COLO829 (cell line): Measurements from ENCODE around the gene SUN2.
"Not testable (repeated sequence)": the region's sequence is repeated elsewhere in the genome, so short reads cannot be mapped to it uniquely, and the experiment has no call there.

Experiments
- DNase-seq: peaks from one replicate; pipeline ENCODE4 v3.0.0; 2012; ENCODE audit warnings: low spot score

SUN2 gene, protein sequence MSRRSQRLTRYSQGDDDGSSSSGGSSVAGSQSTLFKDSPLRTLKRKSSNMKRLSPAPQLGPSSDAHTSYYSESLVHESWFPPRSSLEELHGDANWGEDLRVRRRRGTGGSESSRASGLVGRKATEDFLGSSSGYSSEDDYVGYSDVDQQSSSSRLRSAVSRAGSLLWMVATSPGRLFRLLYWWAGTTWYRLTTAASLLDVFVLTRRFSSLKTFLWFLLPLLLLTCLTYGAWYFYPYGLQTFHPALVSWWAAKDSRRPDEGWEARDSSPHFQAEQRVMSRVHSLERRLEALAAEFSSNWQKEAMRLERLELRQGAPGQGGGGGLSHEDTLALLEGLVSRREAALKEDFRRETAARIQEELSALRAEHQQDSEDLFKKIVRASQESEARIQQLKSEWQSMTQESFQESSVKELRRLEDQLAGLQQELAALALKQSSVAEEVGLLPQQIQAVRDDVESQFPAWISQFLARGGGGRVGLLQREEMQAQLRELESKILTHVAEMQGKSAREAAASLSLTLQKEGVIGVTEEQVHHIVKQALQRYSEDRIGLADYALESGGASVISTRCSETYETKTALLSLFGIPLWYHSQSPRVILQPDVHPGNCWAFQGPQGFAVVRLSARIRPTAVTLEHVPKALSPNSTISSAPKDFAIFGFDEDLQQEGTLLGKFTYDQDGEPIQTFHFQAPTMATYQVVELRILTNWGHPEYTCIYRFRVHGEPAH

DNA sequence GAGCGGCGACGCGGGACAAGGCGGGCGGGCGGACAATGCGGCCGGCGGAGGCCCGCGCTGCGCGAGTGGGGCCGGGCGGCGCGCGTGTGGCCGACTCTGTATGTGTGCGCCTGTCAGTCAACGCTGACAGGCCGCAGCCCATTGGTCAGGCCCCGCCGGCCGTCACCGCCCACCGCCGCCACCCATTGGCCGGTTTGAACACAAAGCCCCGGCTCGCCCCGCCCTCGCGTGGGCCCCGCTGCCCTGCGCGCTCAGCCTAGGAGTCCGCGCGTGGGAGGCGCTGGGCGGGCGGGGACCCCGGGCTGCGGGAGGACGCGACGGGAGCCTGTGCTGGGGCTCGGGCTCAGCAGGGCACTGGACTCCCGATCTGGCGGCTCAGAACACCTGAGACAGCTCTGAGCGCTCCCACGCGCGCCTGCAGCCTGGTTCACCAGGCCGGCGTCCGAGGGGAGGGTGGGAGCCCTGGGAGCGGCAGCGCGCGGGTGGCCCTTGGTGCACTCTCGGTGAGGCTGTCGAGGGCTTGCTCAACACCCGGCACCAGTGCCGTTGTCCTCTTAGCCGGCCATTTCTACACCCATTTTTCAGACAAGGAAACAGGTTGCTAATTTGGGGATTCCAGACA lies at the start of gene SUN2:
TSS of gene SUN2 (minus strand) at position 88 of the 622 bp plus-strand sequence. CDS start 3,370 bp downstream, outside the sequence.
- peak; percentile 96 for DNase-seq

DNA sequence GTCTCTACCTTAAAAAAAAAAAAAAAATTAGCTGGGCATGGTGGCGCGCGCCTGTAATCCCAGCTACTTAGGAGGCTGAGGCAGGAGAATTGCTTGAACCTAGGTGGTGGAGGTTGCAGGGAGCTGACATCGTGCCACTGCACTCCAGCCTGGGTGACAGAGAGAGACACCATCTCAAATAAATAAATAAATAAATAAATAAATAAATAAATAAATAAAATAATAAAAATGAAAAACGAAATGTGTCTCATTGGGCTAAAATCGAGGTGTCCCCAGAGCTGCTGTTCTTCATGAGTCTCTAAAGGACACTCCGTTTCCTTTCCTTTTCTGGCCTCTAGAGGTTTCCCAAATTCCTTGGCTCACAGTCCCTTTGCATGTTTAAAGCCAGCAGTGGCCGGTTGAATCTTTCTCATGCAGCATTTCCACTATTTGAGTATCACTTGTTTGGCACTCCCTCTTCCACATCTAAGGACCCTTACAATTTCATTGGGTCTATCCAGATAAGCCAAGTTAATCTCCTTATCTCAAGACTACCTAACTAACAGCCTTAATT lies 49.3 kb upstream of the SUN2 start:
- not testable (repeated sequence) for DNase-seq

DNA sequence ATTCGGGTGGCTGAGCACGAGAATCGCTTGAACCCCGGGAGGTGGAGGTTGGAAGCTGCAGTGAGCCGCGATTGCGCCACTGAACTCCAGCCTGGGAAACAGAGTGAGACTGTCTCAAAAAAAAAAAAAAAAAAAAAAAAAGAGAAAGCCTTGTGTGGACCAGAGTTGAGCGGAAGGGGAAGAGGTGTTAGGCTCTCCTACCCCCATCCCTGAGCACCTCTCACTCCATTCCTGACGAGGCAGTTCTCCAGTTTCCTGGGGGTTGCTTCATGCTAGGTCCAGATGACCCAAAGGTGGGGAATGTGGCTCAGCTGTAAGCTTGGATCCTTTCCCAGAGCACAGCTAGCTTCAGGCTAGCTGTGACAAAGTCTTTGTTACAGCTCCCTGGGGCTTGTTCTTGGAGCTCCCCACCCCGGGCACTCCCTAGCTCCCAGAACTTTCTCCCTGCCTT lies 46.9 kb upstream of the SUN2 start:
- peak; percentile 75 for DNase-seq

DNA sequence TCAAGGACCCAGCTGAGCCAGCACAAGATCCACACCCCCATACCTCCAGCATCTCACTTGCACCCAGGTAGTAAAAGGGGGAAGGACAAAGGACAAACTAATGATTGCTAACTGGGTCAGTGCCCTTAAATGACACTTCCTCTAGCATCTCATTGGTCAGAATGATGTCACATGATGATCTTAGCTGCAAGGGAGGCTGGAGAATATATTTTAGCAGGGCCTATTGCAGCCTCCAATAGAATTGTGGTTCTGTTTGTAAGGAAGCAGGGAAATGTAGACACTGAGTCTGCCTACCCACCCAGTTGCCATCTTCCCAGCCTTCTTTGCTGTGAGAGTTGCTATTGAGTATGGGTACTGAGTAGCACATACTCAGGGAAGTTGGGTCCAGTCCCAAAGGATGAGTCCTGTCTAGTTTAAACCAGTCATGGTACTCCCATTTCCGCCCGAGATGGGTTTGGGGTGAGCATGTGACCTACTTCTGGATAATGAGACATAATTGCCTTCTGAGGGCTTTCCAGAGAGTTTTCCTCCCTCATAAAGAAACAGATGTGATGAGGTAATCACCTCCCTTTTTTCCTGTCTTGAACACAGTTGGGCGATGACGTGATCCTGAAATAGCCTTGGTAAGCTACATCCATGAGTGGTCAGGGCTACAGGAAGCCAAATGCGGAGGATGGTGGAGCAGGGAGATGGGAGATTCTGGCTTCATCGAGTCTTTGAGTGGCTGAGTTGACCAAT lies 43.6 kb upstream of the SUN2 start:
- no peak for DNase-seq

DNA sequence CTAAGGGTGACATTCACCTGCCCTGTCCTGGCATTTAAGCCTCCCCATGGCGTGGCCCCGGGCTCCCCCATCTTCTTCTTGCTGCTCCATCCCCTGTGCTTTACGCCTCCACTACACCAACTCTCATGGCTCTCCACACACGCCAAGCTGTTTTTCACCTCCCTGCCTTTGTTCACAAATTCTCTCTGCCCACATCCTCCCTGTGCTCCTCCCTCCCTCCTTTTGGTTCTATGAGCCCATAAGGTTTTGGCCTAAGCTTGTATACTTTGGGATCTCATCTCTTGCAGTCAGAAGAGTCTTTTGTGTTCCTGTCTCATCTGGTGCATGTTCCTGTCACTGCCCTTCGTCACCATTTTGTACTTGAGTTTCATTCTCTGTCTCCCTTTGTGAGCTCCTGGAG lies 42.7 kb upstream of the SUN2 start:
- DNase-seq, result no peak

DNA sequence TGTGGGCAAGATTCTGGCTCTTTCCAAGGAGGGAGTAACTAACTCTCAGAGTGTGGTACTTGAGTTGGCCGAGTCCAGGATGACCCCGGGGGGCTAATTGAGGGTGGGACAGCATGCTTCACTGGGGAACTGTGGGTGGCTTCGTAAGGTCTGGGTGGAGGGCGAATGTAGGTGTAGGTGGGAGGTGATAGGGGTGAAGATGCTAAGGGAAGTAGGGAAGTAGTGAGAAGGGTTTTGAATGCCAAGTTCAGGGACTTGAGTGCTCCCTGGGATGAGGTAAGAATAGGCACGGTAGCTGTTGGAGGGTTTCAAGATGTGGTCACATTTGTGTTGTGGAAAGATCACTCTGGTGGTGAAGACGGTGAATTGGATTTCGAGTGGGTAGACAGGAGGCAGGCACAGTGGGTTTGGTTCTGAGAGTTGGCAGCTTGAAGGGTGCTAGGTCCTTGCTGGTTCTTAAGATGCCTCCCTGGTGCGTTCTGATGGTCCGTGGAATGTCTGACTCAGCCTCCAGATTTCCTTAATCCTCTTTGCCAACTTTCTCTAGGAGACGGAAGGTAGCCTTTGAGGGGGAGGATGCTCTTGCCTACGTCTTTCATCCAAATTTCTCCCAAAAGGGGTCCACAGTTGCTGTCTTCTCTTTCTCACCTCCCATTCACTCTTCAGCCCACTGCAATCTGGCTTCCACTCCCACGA lies 40.6 kb upstream of the SUN2 start:
- no peak for DNase-seq

DNA sequence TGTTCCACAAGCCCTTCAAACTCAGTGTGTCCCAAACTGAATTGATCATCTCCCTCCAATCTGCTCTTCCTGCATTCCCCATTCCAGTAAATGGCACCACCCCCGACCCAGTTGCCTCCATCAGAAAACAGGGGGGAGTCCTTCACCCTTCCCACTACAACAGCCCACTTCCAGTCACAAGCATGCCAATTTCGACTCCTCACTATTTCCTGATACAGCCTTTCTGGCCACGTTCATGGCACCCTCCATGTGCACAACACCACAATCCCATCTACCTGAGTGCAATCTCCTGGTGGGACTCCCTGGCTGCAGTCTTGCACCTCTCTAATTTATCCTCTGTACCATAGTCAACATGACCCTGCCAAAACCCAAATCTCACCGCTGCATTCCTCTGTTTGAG lies 39.8 kb upstream of the SUN2 start:
- DNase-seq, result no peak

DNA sequence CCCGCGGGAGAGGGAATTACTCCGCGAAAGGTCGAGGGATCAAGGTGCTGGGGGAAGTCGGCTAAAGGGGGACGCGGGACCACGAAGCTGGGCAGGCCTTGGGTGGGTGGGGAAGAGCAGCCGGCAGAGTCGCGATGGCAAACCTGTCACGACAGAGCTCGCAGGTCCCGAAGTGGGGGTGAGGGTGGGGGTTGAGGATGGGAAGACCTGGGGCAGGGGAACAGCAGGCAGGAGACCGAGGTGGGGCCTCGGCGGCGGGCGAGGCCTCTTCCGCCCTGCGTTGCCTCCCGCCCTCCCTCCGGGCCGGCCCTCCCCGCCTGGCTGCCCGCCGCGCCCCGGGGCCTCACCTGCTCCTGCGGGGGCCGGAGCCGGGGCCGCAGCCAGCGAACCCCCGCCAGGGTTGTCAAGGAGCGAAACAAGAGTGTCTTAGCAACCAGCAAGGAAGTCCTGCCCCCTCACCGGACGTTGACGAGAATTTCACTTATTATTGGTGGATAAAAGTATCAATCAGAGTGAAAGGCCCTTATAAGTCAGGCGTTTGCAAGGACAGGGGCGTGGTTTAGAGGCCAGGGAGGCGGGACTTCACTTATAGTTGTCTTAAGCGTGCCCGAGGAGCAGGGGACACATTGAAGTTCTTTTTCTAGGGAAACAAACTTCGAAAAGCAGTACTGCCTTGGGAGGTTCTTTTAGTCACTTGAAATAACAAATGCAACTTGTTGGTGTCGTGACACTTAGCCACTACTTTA lies 38.1 kb upstream of the SUN2 start, which contains the start of gene DNAL4:
TSS of gene DNAL4 (minus strand) at position 423 of the 746 bp plus-strand sequence. CDS start 11,412 bp downstream, outside the sequence.
- DNase-seq, result peak; percentile 95

DNA sequence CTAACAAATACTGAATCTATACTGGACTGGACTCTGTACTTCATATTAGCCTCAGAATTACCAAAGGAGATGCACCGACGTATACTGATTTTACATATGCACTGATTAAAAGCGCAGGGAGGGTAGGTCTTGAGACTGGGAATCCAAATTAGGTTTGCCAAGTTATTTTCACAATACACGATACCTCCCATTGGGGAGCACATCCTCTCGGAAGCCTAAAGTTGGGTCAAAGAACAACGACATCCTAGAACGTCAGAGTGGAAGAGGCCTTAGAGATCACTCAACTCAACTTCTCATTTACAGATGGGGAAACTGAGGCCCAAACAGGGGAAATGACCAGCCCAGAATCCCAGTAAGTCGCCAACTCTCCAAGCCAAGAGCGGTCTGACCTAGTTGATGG lies 37.5 kb upstream of the SUN2 start:
- no peak for DNase-seq

DNA sequence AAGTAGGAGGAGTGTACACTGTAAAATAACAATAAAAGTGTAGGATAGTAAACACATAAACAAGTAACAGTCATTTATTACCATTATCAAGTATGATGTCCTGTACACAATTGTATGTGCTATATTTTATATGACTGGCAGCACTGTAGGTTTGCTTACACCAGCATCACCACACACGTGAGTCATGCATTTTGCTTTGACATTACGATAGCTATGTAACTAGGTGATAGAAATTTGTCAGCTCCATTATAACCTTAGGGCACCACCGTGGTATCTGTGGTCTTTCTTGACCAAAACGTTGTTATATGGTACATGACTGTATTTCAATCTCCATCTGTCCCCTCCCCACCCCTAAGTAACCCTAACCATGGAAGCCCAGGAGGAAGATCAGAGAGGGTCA lies 37.0 kb upstream of the SUN2 start:
- no peak for DNase-seq

DNA sequence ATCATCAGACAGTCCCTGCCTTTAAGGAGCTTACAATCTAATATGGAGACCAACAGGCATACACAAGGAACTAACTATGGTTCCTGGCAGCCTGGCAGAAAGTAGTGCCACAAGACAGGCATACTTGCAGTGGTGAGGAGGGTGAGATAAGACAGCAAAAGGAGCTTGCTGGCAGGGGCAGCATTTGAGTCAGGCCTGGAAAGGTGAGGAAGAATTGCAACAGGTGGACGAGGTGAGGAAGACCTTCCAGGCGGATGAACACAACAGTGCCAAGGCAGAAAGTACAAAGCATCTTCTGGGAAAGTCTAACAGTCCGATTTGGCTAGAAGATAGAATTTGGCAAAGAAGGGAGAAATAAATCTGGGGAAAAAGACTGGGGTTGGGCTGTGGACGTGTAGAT lies 33.8 kb upstream of the SUN2 start:
- no peak for DNase-seq

DNA sequence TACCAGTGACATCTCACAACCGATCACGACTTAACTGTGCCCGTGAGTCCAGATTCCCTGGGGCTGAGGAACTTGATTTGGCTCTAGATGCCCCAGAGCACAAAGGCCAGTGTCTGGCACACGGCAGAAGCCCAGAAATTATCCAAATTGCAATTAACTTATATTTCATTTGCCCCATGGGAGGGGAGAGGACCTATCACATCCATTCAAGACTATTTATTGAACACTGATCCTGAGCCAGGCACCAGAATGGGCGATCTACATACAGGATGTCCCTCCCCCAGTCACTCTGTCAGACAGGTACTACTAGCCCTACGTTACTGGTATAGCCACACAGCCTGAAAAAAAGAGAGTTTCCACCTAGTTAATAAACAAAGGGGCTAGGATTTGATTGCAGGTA lies 33.0 kb upstream of the SUN2 start:
- no peak for DNase-seq

DNA sequence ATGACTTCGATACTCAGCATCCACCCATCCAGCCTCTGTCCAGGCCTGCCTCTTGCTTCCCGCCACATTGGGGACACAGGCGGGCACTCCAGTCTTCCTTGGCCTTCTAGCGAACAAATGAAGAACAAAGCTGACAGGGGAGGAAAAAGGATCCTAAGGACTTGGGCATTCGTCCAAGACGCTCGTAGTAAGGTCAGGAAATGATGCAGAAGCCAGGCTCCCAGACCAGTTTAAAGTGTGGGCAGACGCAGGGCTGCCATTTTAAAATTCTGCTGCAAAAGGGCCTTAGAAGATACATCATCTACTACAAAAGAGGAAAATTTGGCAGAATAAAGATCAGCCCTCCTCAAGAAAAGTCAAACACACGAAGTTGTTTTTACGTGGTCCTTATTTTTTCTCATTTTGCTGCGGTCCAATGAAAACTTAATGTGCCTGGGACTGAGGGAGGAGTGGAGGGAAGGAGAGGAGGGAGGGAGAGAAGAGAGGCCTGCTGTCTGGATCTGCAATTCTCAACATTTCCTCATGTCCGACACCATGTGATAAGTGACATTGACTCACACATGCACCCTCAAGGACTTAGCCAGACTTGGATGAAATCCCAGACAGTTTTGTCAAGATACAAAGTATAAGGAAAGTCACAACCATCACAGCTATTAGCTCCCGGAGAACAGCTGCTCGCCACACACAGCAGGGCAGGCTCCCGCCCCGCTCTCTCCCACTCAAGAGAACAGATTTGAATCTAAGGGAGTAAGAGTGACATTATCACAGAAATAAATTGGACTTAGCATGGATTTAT lies 32.4 kb upstream of the SUN2 start:
- DNase-seq, result peak; percentile 82

DNA sequence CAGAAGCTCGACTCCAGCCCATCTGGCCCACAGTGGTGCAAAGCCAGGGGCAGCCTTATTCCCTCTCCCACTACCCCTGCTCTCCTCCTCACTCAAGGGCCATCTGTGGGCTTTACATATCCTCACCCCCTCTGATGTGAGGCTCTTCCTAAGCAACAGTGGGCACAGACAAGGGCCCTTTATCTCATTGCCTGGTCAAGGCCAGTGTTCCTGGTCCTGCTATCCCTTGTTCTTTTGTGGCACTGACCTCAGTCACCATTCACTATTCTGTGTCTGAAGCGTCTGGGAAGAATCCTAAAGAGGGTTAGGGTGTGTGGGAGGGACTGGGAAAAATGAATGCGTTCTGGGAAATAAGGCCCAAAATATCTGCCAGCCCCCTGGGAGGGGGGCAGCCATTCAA lies 30.8 kb upstream of the SUN2 start:
- no peak for DNase-seq

DNA sequence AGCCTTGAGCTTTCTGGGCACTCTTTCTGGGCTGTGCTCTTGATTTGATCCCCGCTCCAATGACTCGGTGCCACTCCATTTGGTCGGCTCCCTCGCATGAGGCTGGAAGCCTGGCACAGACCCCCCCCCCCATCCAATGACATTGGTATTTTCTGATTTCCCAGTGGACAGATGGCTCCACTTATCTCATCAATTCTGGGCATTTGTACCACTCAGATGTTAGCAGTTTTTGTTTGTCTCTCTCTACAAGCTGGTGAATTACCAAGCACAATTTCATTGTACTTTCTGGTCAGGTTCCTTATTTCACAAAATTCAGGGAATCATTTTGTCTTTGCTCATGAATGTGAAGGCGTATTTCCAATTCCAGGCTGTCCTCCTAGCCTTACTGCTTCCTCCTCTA lies 29.1 kb upstream of the SUN2 start:
- DNase-seq, result no peak

DNA sequence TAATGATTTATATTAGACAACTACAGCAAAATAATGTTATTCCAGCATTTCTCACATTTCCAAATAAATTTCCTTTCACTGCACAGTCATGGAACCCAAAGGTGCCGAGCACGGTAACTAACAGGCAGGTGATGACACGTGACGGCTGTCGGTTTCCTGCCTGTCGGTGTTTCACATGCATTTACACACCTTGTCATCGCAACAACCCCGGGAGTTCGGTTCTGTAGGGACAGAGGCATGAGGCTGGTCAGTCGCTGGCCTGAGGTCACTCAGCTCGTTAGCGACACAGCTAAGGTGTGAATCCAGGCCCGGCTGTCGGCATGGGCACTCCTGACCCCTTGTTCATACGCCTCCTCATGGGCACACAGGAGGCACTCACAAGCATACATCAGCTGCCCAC lies 28.2 kb upstream of the SUN2 start:
- DNase-seq, result no peak

DNA sequence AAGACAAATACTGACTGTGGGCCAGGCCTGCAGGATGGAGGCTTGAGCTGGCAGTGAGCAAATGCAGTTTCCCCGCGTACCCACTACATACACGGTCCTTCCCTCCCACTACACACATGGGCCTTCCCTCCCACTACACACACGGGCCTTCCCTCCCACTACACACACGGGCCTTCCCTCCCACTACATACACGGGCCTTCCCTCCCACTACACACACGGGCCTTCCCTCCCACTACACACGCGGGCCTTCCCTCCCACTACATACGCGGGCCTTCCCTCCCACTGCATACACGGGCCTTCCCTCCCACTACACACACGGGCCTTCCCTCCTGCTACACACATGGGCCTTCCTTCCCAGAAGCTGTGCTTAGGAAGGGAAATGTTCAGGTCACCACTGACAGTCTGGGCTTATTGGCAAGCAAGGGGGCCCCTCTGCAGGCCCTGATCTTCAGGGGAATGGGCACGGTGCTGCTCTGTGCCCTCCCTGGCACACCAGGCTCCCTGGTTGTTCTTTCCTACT lies 27.4 kb upstream of the SUN2 start:
- no peak for DNase-seq

DNA sequence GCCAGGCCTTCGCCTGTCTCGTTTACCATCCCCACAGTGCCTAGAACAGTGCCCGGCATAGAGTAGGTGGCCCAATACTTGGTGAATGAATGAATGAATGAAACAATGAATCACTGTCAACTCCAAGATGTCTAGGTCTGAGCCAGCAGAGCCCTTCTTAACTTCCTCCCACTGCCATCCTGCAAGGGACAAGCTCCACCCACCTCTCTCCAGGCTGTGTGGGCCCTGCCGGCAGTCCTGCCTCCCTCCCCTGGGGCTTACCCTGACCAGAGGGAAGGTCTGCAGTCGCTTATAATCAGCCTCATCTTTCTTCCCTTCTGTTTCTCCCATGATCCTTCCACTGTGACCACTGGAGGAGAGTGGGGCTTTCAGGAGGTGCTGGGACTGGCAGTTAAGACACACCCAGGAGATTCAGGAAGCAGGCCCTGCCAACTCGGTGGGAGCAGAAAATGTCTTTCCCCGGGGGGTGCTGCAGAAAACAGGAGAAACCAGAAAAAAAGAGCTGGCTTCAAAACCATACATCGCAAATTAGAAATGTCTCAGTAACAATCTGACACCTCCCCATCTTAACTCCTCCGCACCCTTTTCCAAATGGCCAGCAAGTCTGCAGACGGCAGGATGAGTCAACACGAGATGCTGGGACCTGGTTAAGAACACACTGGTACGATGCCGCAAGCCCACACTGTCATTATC lies 26.8 kb upstream of the SUN2 start:
- no peak for DNase-seq

DNA sequence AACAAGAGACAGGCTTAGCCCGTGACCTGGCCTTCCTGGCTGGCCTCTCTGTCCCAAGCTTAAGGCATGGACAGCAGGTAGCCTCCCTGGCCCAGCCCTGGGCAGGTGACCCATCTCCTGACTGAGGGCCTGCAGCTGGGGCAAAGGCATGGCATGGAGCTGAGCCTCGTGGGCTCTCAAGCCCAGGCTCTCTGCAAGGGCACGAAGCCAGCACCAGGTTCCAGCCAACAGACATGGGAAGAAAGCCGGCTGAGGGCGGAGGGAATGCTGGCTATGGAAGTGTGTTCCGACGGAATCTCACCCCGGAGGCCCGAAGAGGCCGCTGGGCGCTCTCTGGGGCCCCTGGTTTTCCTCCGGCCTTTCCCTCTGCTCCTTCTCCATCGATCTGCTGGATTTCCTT lies 25.2 kb upstream of the SUN2 start:
- no peak for DNase-seq
